Muscle layer of colon (tissue), 2 donors: ENCODE results near the gene GTF2IRD1.
"Not testable (repeated sequence)": the region's sequence is repeated elsewhere in the genome, so short reads cannot be mapped to it uniquely, and the experiment has no call there.

Experiments
- H3K27ac ChIP-seq: one replicate; pipeline ENCODE4 v1.7.0; 2013; ENCODE audit warnings: low read depth, mild to moderate bottlenecking, low read length, moderate library complexity
- H3K27me3 ChIP-seq, 2 donors: one replicate each; pipeline ENCODE4 v1.7.0; 2013; ENCODE audit warnings: low read length in 2 of 2, mild to moderate bottlenecking in 2 of 2; ENCODE audit not compliant: insufficient read depth in 2 of 2, control insufficient read depth in 1 of 2
- H3K36me3 ChIP-seq: one replicate; pipeline ENCODE4 v1.7.0; 2013; ENCODE audit warnings: mild to moderate bottlenecking, low read length; ENCODE audit not compliant: insufficient read depth
- H3K4me1 ChIP-seq: one replicate; pipeline ENCODE4 v1.7.0; 2013; ENCODE audit warnings: mild to moderate bottlenecking, low read length; ENCODE audit not compliant: insufficient read depth
- H3K4me3 ChIP-seq, 2 donors: one replicate each; pipeline ENCODE4 v1.7.0; 2013; ENCODE audit warnings: low read length in 2 of 2, low read depth in 1 of 2, mild to moderate bottlenecking in 1 of 2, moderate library complexity in 1 of 2
- H3K9ac ChIP-seq: one replicate; pipeline ENCODE4 v1.7.0; 2013; ENCODE audit warnings: low read length
- H3K9me3 ChIP-seq: one replicate; pipeline ENCODE4 v1.7.0; 2013; ENCODE audit warnings: mild to moderate bottlenecking, low read length
- donor health status: abdominal sarcoma.
- donor health status: Adenocarcinoma of cecum.

GTF2IRD1 gene

DNA sequence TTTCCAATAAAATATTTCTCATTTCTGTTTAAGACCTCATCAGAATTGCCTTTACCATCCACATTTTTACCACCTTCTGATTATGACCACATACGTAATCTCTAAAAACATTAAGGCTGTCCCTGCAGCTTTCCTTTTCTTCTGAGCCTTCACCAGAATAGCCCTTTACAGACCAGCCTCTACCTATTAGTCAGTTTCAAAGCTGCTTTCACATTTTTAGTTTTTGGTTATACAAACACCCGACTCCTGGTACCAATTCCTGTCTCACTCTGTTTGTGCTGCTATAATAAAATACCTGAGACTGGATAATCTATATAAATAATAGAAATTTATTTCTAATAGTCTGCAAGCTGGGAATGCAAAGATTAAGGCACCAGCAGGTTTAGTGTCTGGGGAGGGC lies 15.4 kb upstream of the GTF2IRD1 start:
- no peaks in the 10 kb centered on the region for H3K4me1 ChIP-seq
- H3K9me3 ChIP-seq: no peaks in the 10 kb centered on the region
- no peak overlapping the region for H3K9ac ChIP-seq
- H3K27me3 ChIP-seq: no peaks in the 10 kb centered on the region
- H3K36me3 ChIP-seq: no peaks in the 10 kb centered on the region
- H3K27ac ChIP-seq: no peak overlapping the region
- no peak overlapping the region for H3K4me3 ChIP-seq

DNA sequence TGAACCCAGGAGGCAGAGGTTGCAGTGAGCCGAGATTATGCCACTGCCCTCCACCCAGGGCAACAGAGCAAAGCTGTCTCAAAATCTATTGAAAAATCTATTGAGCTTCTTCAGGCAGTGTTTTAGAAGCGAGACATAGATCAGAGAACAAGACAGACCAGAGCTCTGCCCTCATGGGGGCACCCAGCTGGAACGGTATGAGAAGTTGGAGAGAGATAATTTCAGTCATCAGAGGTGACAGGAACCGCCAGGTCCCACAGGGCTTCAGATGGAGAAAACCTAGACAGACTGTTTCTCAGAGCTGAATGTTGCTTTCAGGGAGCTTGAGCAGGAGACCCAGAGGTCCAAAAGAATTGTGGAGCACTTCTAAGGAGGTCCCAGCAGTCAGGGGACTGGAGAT lies 14.2 kb upstream of the GTF2IRD1 start:
- no peak overlapping the region for H3K4me3 ChIP-seq

DNA sequence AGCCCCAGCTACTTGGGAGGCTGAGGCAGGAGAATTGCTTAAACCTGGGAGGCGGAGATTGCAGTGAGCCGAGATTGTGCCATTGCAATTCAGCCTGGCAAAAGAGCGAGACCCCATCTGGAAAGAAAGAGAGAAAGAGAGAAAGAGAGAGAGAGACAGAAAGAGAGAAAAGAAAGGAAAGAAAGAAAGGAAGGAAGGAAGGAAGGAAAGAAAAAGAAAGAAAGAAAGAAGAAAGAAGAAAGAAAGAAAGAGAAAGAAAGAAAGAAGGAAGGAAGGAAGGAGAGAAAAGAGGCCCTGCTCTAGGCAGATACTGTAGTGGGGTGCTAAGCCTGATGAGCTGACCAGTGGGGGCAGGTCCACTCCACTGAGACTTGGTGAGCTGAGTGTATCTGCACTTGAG lies 13.6 kb upstream of the GTF2IRD1 start:
- not testable (repeated sequence) for H3K4me3 ChIP-seq, H3K36me3 ChIP-seq, H3K9ac ChIP-seq, H3K4me1 ChIP-seq, H3K27me3 ChIP-seq, H3K27ac ChIP-seq, H3K9me3 ChIP-seq

More for the DNA sequence above, 14.2 kb upstream of the GTF2IRD1 start:
- Histone ChIP-seq H3K4me1 (no peaks in the 10 kb centered on the region), H3K36me3 (no peaks in the 10 kb centered on the region), H3K9ac (no peak overlapping the region), H3K27me3 (no peaks in the 10 kb centered on the region), H3K27ac (no peak overlapping the region), H3K9me3 (no peaks in the 10 kb centered on the region)

DNA sequence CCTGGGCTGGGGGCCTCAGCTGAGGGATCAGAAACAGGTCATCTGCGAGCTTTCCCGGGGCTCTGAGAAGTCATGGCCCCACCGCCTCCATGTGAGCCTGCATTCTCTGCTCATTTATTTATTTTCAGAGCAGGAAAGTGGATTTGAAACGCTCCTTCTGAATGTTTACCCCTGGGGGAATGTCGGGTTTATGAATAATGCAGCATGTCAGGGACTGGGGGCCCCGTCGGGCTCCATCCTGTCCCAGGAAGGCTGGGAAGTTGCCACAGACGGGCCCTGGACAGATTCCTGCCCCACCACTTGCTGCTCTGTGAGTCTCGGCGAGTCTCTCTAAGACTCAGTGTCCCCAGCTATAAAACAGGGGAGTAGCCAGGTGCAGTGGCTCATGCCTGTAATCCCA lies 11.9 kb upstream of the GTF2IRD1 start:
- Histone ChIP-seq H3K4me3 (no peak overlapping the region), H3K9ac (no peak overlapping the region), H3K9me3 (no peaks in the 10 kb centered on the region), H3K36me3 (no peaks in the 10 kb centered on the region), H3K27ac (no peak overlapping the region), H3K27me3 (no peaks in the 10 kb centered on the region), H3K4me1 (no peaks in the 10 kb centered on the region)

DNA sequence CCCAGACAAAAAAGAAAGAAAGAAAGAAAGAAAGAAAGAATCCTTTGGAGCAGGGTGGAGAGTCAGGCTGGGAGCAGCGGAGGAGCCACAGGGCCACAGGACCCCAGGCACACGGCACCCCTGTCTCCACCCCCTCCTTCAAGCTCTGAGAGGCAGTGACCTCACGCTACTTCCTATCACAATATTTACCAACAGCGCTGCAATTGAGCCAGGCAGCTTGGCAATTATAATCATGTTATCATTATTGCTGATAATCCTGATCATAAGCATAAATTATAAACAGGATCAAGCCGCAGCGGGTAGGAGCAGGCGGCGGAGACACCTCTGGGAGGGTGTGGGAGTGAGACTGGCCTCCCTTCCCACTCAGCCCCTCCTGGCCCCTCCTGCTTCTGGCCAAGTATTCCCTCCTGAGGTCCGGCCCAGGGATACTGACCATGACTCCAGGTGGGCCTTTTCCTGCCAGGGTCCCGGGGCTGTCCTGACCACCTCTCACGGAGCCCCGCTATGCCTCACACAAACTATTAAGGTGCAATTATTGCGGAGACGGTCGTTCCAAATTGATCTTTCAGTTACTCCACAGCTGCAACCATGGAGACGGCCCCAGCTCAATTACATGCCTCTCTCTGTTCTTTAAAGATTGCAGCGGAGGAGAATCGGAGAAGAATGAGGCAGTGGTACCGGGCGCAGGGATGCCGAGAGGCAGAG lies 10.0 kb upstream of the GTF2IRD1 start:
- Histone ChIP-seq H3K36me3 (no peaks in the 10 kb centered on the region), H3K4me3 (no peak overlapping the region), H3K9ac (no peak overlapping the region)

DNA sequence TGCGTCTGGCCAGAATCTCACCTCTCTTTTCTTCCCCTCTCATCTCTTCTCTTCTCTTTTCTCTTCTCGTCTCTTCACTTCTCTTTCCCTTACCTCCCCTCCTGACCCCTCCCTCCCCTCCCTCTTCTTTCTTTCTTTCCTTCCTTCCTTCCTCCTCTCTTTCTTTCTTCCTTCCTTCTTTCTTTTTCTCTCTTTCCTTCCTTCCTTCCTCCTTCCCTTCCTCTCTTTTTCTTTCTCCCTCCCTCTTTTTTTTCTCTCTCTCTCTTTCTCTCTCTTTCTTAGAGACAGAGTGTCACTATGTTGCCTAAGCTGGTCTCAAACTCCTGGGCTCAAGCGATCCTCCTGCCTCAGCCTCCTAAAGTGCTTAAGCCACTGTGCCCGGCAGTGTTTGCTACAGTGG lies 4.6 kb upstream of the GTF2IRD1 start:
- Histone ChIP-seq H3K4me1 (peaks cover 10% of the 10 kb centered on the region), H3K4me3 (no peak overlapping the region), H3K27me3 (no peaks in the 10 kb centered on the region), H3K9ac (no peak overlapping the region), H3K36me3 (no peaks in the 10 kb centered on the region), H3K27ac (no peak overlapping the region), H3K9me3 (no peaks in the 10 kb centered on the region)

More for the DNA sequence above, 10.0 kb upstream of the GTF2IRD1 start:
- Histone ChIP-seq H3K9me3 (no peaks in the 10 kb centered on the region), H3K27ac (no peak overlapping the region), H3K27me3 (no peaks in the 10 kb centered on the region), H3K4me1 (no peaks in the 10 kb centered on the region)

DNA sequence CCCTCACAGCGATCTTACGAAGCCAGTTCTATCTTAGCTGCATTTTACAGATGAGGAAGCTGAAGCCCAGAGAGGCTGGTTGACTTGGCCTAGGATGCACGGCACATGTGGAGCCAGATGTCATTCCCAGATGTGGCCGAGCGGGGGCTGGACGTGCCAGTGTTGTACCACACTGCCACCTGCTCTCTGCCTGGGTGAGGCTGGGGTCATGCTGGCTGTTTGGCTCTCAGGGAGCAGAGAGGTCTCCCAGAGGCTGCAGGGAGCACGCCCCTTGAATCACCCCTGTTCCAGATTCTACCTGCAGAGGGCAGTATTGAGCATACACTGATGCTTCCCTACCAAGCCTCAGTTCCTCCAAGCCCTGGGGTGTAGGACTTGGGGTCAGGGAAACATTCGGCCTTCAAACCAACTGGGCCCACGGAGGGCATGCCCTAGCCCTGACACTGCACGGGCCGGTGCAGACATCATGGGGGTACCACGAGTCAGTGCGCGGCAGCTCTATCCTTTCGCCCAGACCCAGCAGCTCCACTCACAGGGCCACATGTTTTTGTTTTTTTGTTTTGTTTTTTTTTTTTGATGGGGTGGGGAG lies 3.8 kb upstream of the GTF2IRD1 start:
- H3K9ac ChIP-seq: no peak overlapping the region
- H3K4me3 ChIP-seq: no peak overlapping the region
- no peaks in the 10 kb centered on the region for H3K27me3 ChIP-seq
- no peaks in the 10 kb centered on the region for H3K36me3 ChIP-seq
- H3K9me3 ChIP-seq: no peaks in the 10 kb centered on the region
- H3K4me1 ChIP-seq: peaks cover 14% of the 10 kb centered on the region
- H3K27ac ChIP-seq: no peak overlapping the region

DNA sequence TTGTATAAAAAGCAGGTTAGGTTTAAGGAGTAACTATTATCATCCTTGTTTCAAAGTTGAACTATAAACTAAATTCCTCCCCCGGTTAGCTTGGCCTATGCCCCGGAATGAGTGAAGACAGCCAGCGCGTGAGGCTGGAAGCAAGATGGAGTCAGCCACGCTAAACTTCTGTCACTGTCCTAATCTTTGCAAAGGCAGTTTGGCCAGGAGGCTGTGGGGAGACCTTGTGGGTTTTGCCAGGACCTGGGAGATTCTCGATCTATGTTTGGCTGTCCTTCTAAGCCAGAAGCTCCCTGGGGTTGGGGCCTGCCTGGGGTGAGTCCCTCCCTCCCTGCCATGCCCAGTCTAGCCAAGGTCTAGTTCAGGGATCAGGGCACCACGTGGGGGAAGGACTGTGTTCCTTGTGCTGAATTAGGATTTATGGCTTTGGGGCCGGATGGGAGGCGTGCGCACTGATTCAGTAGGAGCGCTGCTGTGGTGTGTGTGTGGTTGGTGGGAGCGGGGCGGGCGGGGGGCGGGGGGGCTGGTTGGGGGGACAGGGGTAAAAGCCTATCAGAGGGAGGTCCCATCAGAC lies 871 bp upstream of the GTF2IRD1 start:
- peak overlapping the region; percentile 86 for H3K27ac ChIP-seq
- H3K4me3 ChIP-seq: peak overlapping the region in 1 of 2 donors; percentile 45
- H3K9me3 ChIP-seq: no peaks in the 10 kb centered on the region
- H3K27me3 ChIP-seq: no peaks in the 10 kb centered on the region
- H3K4me1 ChIP-seq: peaks cover 17% of the 10 kb centered on the region
- H3K9ac ChIP-seq: peak overlapping the region; percentile 59
- no peaks in the 10 kb centered on the region for H3K36me3 ChIP-seq

DNA sequence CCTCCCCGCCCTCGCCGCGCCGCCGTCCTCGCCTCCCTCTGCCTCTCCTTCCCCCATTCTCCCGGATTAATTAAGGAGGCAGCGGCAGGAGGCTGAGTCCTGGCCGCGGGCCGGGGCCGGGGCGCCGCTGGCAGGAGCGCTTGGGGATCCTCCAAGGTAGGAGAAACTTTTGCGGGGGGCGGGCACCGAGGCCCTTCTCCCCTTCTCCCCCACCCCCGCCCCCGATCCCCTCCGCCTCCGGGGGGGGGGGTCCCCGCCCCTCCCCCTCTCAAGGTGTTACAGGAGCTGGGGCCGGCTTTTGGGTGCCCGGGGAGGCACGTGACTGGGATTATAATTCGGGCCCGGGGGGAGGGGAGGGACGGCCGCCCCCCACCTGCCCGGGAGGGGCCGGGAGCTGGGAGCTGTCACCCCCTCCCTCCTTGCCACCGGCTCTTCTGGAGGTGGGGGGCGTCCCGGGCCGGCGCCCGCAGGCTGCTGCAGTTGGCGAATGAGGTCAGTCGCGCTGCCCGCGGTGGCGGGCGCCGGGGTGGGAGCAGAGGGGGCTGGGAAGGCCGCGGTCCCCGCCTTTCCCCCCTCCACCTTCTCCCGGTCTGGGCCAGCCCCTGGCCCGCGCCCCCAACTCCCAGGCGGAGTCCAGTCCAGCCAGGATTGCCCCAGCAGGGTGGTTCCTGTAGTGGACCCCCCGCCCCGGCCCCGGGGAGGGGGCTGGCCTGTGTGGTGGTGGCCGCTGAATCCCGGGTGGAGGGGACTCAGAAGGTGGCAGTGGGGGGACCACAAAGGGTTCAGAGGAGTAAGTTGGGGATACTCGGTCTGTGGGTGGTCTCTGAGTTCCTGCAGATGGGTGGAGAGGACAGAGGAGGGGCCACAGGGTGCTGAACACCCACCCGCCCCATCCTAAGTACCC lies 567 bp downstream of the GTF2IRD1 start:
- peak overlapping the region; percentile 68 for H3K9ac ChIP-seq

DNA sequence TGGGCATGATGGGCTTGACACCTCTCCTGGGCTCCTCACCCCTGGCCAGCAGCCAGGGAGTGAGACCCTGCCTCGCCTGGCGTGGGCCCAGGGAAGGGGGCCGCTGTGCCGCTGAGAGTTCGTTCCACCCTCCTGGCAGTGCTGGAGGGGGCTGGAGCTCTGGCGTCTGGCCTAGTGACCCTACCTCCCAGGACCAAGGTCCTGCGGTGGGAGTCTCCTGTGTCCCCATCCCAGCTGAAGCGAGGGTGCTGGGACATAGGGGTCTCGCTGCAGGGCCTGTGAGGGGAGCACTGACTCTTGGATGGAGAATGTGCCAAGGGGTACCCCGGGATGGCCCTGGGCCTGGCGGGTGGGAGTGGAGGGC lies 1.2 kb downstream of the GTF2IRD1 start:
- no peaks in the 10 kb centered on the region for H3K9me3 ChIP-seq
- H3K27me3 ChIP-seq: no peaks in the 10 kb centered on the region
- H3K9ac ChIP-seq: peak overlapping the region; percentile 68
- H3K4me3 ChIP-seq: peak overlapping the region; percentile 49 to 57
- H3K4me1 ChIP-seq: peaks cover 17% of the 10 kb centered on the region
- peak overlapping the region; percentile 90 for H3K27ac ChIP-seq
- no peaks in the 10 kb centered on the region for H3K36me3 ChIP-seq

More for the DNA sequence above, 567 bp downstream of the GTF2IRD1 start:
- Histone ChIP-seq H3K4me3 (peak overlapping the region; percentile 49 to 57), H3K36me3 (no peaks in the 10 kb centered on the region), H3K27me3 (no peaks in the 10 kb centered on the region), H3K27ac (peak overlapping the region; percentile 90), H3K9me3 (no peaks in the 10 kb centered on the region), H3K4me1 (peaks cover 17% of the 10 kb centered on the region)

DNA sequence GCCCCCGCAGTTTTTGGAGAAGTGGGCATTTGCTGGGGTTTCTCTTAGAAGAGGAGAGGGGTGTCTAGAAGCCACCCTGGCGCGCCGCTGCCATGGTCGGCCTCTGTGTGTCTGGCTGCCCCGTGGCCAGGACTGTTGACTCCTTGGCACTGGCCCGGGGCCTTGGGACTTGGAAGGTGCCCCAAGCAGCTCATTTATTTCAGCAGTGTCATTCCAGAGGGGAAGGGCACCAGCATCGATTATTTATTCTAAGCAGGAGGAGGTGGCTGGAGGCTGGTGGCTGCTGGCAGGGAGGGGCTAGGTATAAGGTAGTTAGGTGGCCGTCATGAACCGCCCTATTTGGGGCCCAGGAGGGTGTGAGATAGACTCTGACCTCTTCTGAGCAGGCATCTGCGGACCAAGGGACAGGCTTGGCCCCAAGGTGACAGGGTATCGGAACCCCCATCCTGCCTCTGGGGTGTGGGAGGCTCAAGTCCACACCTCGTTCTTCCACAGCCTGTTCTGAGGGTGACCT lies 1.6 kb downstream of the GTF2IRD1 start:
- Histone ChIP-seq H3K9ac (peak overlapping the region; percentile 68), H3K4me1 (peaks cover 17% of the 10 kb centered on the region), H3K36me3 (no peaks in the 10 kb centered on the region), H3K4me3 (no peak overlapping the region), H3K9me3 (no peaks in the 10 kb centered on the region), H3K27ac (peak overlapping the region; percentile 81), H3K27me3 (no peaks in the 10 kb centered on the region)
